ENCODE measurements around the gene TGFBI.

DNA sequence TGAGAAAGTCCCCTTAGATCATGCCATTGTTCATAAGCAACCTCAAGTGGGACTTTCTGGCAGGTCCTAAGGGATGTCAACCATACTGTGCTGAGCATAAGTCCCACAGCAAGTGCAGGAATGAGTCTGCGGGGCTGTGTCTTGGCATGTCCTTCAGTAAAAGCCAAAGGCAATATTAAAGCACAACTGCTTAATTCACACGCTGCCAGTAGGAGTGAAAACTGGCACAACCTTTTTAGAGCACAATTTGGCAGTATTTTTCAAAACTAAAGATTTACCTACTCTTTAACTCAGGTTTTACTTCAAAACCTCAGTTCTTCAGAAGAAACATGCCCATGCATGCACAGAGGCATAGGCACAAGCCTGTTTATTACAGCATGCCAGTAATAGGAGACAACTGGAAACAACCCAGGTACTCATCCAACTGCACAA is 79.4 kb downstream of the TGFBI start:
- TF ChIP-seq, protein P1, sequence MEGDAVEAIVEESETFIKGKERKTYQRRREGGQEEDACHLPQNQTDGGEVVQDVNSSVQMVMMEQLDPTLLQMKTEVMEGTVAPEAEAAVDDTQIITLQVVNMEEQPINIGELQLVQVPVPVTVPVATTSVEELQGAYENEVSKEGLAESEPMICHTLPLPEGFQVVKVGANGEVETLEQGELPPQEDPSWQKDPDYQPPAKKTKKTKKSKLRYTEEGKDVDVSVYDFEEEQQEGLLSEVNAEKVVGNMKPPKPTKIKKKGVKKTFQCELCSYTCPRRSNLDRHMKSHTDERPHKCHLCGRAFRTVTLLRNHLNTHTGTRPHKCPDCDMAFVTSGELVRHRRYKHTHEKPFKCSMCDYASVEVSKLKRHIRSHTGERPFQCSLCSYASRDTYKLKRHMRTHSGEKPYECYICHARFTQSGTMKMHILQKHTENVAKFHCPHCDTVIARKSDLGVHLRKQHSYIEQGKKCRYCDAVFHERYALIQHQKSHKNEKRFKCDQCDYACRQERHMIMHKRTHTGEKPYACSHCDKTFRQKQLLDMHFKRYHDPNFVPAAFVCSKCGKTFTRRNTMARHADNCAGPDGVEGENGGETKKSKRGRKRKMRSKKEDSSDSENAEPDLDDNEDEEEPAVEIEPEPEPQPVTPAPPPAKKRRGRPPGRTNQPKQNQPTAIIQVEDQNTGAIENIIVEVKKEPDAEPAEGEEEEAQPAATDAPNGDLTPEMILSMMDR (IDR thresholded peaks at IDR 0.05; ENCODE audit: low read depth, low read length, poor library complexity, severe bottlenecking) = no peak
- TF ChIP-seq EZH2phosphoT487 (IDR thresholded peaks at IDR 0.05; ENCODE audit: borderline replicate concordance, low read length) = no peak

Data from DOHH2 (cell line).